Right atrium auricular region (tissue), 2 donors: ENCODE measurements around the gene STARD3. TPM values are rescaled to one million over a fixed set of nuclear protein-coding genes. Genes with fewer than 3 reads are reported as not detected.
A peak's percentile ranks its signal among the peaks of the same experiment; 100 is the strongest.

Experiments
- DNase-seq: peaks from one replicate; pipeline ENCODE4 v3.0.0-alpha.2; 2019; ENCODE audit warnings: low spot score
- H3K27ac ChIP-seq, 2 donors: fragments of 200-600 bp; sonication (generic); 1 replicate in 1 of 2; 2 replicates in 1 of 2; pipeline ENCODE4 v1.5.1; 2016 to 2019
- H3K27me3 ChIP-seq, 2 donors: fragments of 200-600 bp; sonication (generic); one replicate each; pipeline versions ENCODE4 v1.5.1 to v1.6.0; 2017 to 2019
- H3K36me3 ChIP-seq: fragments of 200-600 bp; sonication (generic); one replicate; pipeline ENCODE4 v1.5.1; 2016
- H3K4me1 ChIP-seq, 2 donors: fragments of 200-600 bp; sonication (generic); one replicate each; pipeline versions ENCODE4 v1.5.1 to v1.6.0; 2017 to 2019
- H3K4me3 ChIP-seq, 2 donors: fragments of 200-600 bp; sonication (generic); 1 replicate in 1 of 2; 2 replicates in 1 of 2; pipeline ENCODE4 v1.5.1; 2017 to 2019; ENCODE audit warnings: mild to moderate bottlenecking in 1 of 2, moderate library complexity in 1 of 2
- H3K9me3 ChIP-seq, 2 donors: fragments of 200-600 bp; sonication (generic); one replicate each; pipeline ENCODE4 v1.5.1; 2019
- CTCF ChIP-seq, 2 donors: fragments of 200-600 bp; sonication (generic); IDR thresholded peaks; one replicate each; pipeline ENCODE4 v1.5.1; 2019; ENCODE audit warnings: antibody characterized with exemption in 2 of 2
- total RNA-seq, 2 donors: library from RNA; depleted of rRNA; stranded (reverse); fragments of >200 nt; gene quantifications; one replicate each; pipeline ENCODE4 v1.1.0, GENCODE V29; 2016

Gene STARD3
- total RNA-seq, 2 donors from 2014 or later = 18.5 to 22.2 TPM

- Histone ChIP-seq H3K27ac (peak overlapping the region; percentile 90 to 92), H3K4me1 (peaks cover 0 to 74% of the 10 kb centered on the region in 2 donors), H3K9me3 (no peaks in the 10 kb centered on the region), H3K27me3 (no peaks in the 10 kb centered on the region), H3K4me3 (no peak overlapping the region), H3K36me3 (peaks cover 18% of the 10 kb centered on the region)
- TF ChIP-seq CTCF (IDR thresholded peaks at IDR 0.05) = no peak
- no peak for DNase-seq
Measured at GRCh38 chr17:39703913-39704312, 67.0 kb downstream of the STARD3 start.

- Histone ChIP-seq H3K36me3 (peaks cover 29% of the 10 kb centered on the region), H3K4me1 (peaks cover 0 to 66% of the 10 kb centered on the region in 2 donors), H3K4me3 (no peak overlapping the region), H3K27ac (peak overlapping the region; percentile 90 to 92), H3K9me3 (no peaks in the 10 kb centered on the region), H3K27me3 (no peaks in the 10 kb centered on the region)
- peak in 1 of 2 donors; percentile 29 for TF ChIP-seq CTCF (IDR thresholded peaks at IDR 0.05)
- no peak for DNase-seq
Measured at GRCh38 chr17:39704821-39705551, 68.0 kb downstream of the STARD3 start.

GRCh38 chr17:39705786-39706348 lies 68.9 kb downstream of the STARD3 start:
- no peak for DNase-seq
- H3K9me3 ChIP-seq = no peaks in the 10 kb centered on the region
- no peak for TF ChIP-seq CTCF (IDR thresholded peaks at IDR 0.05)
- H3K27me3 ChIP-seq = no peaks in the 10 kb centered on the region
- no peak overlapping the region for H3K4me3 ChIP-seq
- peaks cover 0 to 62% of the 10 kb centered on the region in 2 donors for H3K4me1 ChIP-seq
- peak overlapping the region; percentile 90 to 92 for H3K27ac ChIP-seq
- peaks cover 38% of the 10 kb centered on the region for H3K36me3 ChIP-seq

- peaks cover 0 to 57% of the 10 kb centered on the region in 2 donors for H3K4me1 ChIP-seq
- peaks cover 43% of the 10 kb centered on the region for H3K36me3 ChIP-seq
- no peaks in the 10 kb centered on the region for H3K9me3 ChIP-seq
- H3K27me3 ChIP-seq = no peaks in the 10 kb centered on the region
- H3K27ac ChIP-seq = peak overlapping the region; percentile 90 to 92
- H3K4me3 ChIP-seq = no peak overlapping the region
- TF ChIP-seq CTCF (IDR thresholded peaks at IDR 0.05) = no peak
- DNase-seq = no peak
Measured at GRCh38 chr17:39706383-39706782, 69.4 kb downstream of the STARD3 start.

- Histone ChIP-seq H3K27ac (peak overlapping the region; percentile 90 to 92), H3K9me3 (no peaks in the 10 kb centered on the region), H3K4me1 (peaks cover 0 to 52% of the 10 kb centered on the region in 2 donors), H3K27me3 (no peaks in the 10 kb centered on the region), H3K4me3 (no peak overlapping the region), H3K36me3 (peaks cover 48% of the 10 kb centered on the region)
- no peak for DNase-seq
- TF ChIP-seq CTCF (IDR thresholded peaks at IDR 0.05) = no peak
Measured at GRCh38 chr17:39706921-39707337, 70.0 kb downstream of the STARD3 start.
